ENCODE data around the gene KCNIP4. TPM values are rescaled to one million over a fixed set of nuclear protein-coding genes. Genes with fewer than 3 reads are reported as not detected.

Gene KCNIP4
- total RNA-seq, 1 donor: not detected

GRCh38 chr4:21979196-21979595 is 30.6 kb upstream of the KCNIP4 start:
- no peak overlapping the region for H3K4me2 ChIP-seq (ENCODE audit: insufficient read depth, low read length)
- H3K27me3 ChIP-seq (ENCODE audit: insufficient read depth, low read length): no peaks in the 10 kb centered on the region
- no peaks in the 10 kb centered on the region for H3K9me3 ChIP-seq (ENCODE audit: low read depth, low read length)
- H4K20me1 ChIP-seq (ENCODE audit: insufficient read depth, low read length): no peaks in the 10 kb centered on the region
- no peaks in the 10 kb centered on the region for H3K79me2 ChIP-seq (ENCODE audit: insufficient read depth, low read length)
- H3K4me1 ChIP-seq (ENCODE audit: insufficient read depth, low read length): no peaks in the 10 kb centered on the region
- no peak overlapping the region for H3K4me3 ChIP-seq (ENCODE audit: insufficient read depth, low read length)
- no peak for TF ChIP-seq CTCF (IDR thresholded peaks at IDR 0.05; ENCODE audit: extremely low read depth, low read depth, low read length)
- H3K36me3 ChIP-seq (ENCODE audit: insufficient read depth, low read length): no peaks in the 10 kb centered on the region
- DNase-seq (ENCODE audit: insufficient read length, low spot score, missing footprints): no peak
- no peak overlapping the region for H3K27ac ChIP-seq (ENCODE audit: low read depth, low read length)
- H2AFZ ChIP-seq (ENCODE audit: low read length): no peak overlapping the region

GRCh38 chr4:21976166-21976565 is 27.6 kb upstream of the KCNIP4 start:
- no peak for DNase-seq (ENCODE audit: insufficient read length, low spot score, missing footprints)
- Histone ChIP-seq H3K4me1 (ENCODE audit: insufficient read depth, low read length) (no peaks in the 10 kb centered on the region), H4K20me1 (ENCODE audit: insufficient read depth, low read length) (no peaks in the 10 kb centered on the region), H3K27ac (ENCODE audit: low read depth, low read length) (no peak overlapping the region), H3K4me3 (ENCODE audit: insufficient read depth, low read length) (no peak overlapping the region), H2AFZ (ENCODE audit: low read length) (no peak overlapping the region), H3K4me2 (ENCODE audit: insufficient read depth, low read length) (no peak overlapping the region), H3K79me2 (ENCODE audit: insufficient read depth, low read length) (no peaks in the 10 kb centered on the region), H3K27me3 (ENCODE audit: insufficient read depth, low read length) (peaks cover 3% of the 10 kb centered on the region), H3K9me3 (ENCODE audit: low read depth, low read length) (no peaks in the 10 kb centered on the region), H3K36me3 (ENCODE audit: insufficient read depth, low read length) (no peaks in the 10 kb centered on the region)
- no peak for TF ChIP-seq CTCF (IDR thresholded peaks at IDR 0.05; ENCODE audit: extremely low read depth, low read depth, low read length)

GRCh38 chr4:21973850-21974249 is 25.3 kb upstream of the KCNIP4 start:
- TF ChIP-seq CTCF (IDR thresholded peaks at IDR 0.05; ENCODE audit: extremely low read depth, low read depth, low read length): no peak
- Histone ChIP-seq H3K4me2 (ENCODE audit: insufficient read depth, low read length) (no peak overlapping the region), H3K4me1 (ENCODE audit: insufficient read depth, low read length) (no peaks in the 10 kb centered on the region), H3K79me2 (ENCODE audit: insufficient read depth, low read length) (no peaks in the 10 kb centered on the region), H3K27me3 (ENCODE audit: insufficient read depth, low read length) (peaks cover 3% of the 10 kb centered on the region), H4K20me1 (ENCODE audit: insufficient read depth, low read length) (no peaks in the 10 kb centered on the region), H3K4me3 (ENCODE audit: insufficient read depth, low read length) (no peak overlapping the region), H3K27ac (ENCODE audit: low read depth, low read length) (no peak overlapping the region), H3K36me3 (ENCODE audit: insufficient read depth, low read length) (no peaks in the 10 kb centered on the region), H3K9me3 (ENCODE audit: low read depth, low read length) (no peaks in the 10 kb centered on the region), H2AFZ (ENCODE audit: low read length) (no peak overlapping the region)
- no peak for DNase-seq (ENCODE audit: insufficient read length, low spot score, missing footprints)

- Histone ChIP-seq H3K27me3 (ENCODE audit: insufficient read depth, low read length) (no peaks in the 10 kb centered on the region), H3K9me3 (ENCODE audit: low read depth, low read length) (no peaks in the 10 kb centered on the region), H4K20me1 (ENCODE audit: insufficient read depth, low read length) (no peaks in the 10 kb centered on the region), H3K27ac (ENCODE audit: low read depth, low read length) (no peak overlapping the region), H3K36me3 (ENCODE audit: insufficient read depth, low read length) (no peaks in the 10 kb centered on the region), H2AFZ (ENCODE audit: low read length) (no peak overlapping the region), H3K4me3 (ENCODE audit: insufficient read depth, low read length) (no peak overlapping the region), H3K79me2 (ENCODE audit: insufficient read depth, low read length) (no peaks in the 10 kb centered on the region), H3K4me1 (ENCODE audit: insufficient read depth, low read length) (no peaks in the 10 kb centered on the region), H3K4me2 (ENCODE audit: insufficient read depth, low read length) (no peak overlapping the region)
- no peak for TF ChIP-seq CTCF (IDR thresholded peaks at IDR 0.05; ENCODE audit: extremely low read depth, low read depth, low read length)
- DNase-seq (ENCODE audit: insufficient read length, low spot score, missing footprints): no peak
Observed at GRCh38 chr4:21964762-21965319, 16.3 kb upstream of the KCNIP4 start.
